ENCODE data around the gene EXO1.

EXO1 gene

GRCh38 chr1:241827264-241827663 lies 20.7 kb upstream of the EXO1 start:
- Histone ChIP-seq H3K36me3 (ENCODE audit: low read length) (no peaks in the 10 kb centered on the region), H2AFZ (ENCODE audit: low read depth, low read length, severe bottlenecking) (no peak overlapping the region), H4K20me1 (ENCODE audit: low read depth, low read length) (no peaks in the 10 kb centered on the region), H3K27me3 (ENCODE audit: low read length) (no peaks in the 10 kb centered on the region), H3F3A (ENCODE audit: insufficient read depth) (no peaks in the 10 kb centered on the region), H3K9ac (ENCODE audit: low read length) (no peak overlapping the region), H3K27ac (ENCODE audit: low read depth, low read length) (no peak overlapping the region), H3K79me2 (ENCODE audit: insufficient read depth, low read length) (no peaks in the 10 kb centered on the region), H3K9me2 (replicated peaks; ENCODE audit: insufficient read depth, low read length) (no peaks in the 10 kb centered on the region), H3K4me2 (ENCODE audit: low read depth, low read length, poor library complexity, severe bottlenecking) (no peak overlapping the region), H3K9me3 (ENCODE audit: insufficient read depth, low read length) (no peaks in the 10 kb centered on the region), H3K4me3 (ENCODE audit: insufficient read depth, low read length, poor library complexity, severe bottlenecking) (no peak overlapping the region)
- TF ChIP-seq CTCF (IDR thresholded peaks at IDR 0.05; ENCODE audit: insufficient read depth, low read length, poor library complexity, severe bottlenecking): no peak
- no peak for TF ChIP-seq EZH2phosphoT487 (conservative IDR thresholded peaks at IDR 0.05; ENCODE audit: low read length)

DNA sequence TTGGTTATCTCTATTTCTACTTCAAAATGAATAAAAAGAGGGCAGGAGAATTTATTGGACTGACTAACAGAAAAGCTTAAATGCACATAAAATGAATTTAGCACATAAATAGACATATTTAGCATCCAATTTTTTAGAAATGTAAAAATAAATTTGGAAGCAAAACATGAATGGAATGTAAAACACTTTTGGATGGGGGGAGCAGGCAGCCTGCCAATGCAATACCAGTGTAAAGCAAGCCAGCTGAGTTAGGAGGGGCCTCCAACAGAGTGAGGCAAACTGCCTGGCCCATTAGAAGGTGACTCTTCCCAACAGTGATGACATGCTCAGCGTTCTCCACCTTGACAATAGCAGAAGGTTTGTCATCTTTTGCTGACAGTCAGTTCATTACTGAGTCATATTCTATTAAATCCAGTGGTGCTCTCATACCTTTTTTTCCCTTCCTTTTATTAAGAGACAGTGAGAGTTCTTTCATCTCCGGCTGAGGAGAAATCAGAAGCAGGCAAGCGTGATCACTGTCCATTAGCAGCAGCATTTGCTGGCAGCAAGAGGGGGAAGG lies 19.5 kb upstream of the EXO1 start:
- no peaks in the 10 kb centered on the region for H3K36me3 ChIP-seq (ENCODE audit: low read length)
- no peaks in the 10 kb centered on the region for H3F3A ChIP-seq (ENCODE audit: insufficient read depth)
- TF ChIP-seq CTCF (IDR thresholded peaks at IDR 0.05; ENCODE audit: insufficient read depth, low read length, poor library complexity, severe bottlenecking) (no peak), EZH2phosphoT487 (conservative IDR thresholded peaks at IDR 0.05; ENCODE audit: low read length) (no peak)
- no peaks in the 10 kb centered on the region for H3K9me3 ChIP-seq (ENCODE audit: insufficient read depth, low read length)
- H3K4me2 ChIP-seq (ENCODE audit: low read depth, low read length, poor library complexity, severe bottlenecking): no peak overlapping the region
- H3K27me3 ChIP-seq (ENCODE audit: low read length): no peaks in the 10 kb centered on the region
- no peaks in the 10 kb centered on the region for H3K9me2 ChIP-seq (replicated peaks; ENCODE audit: insufficient read depth, low read length)
- H2AFZ ChIP-seq (ENCODE audit: low read depth, low read length, severe bottlenecking): no peak overlapping the region
- no peaks in the 10 kb centered on the region for H3K79me2 ChIP-seq (ENCODE audit: insufficient read depth, low read length)
- H4K20me1 ChIP-seq (ENCODE audit: low read depth, low read length): no peaks in the 10 kb centered on the region
- no peak overlapping the region for H3K27ac ChIP-seq (ENCODE audit: low read depth, low read length)
- H3K9ac ChIP-seq (ENCODE audit: low read length): no peak overlapping the region
- no peak overlapping the region for H3K4me3 ChIP-seq (ENCODE audit: insufficient read depth, low read length, poor library complexity, severe bottlenecking)

GRCh38 chr1:241829468-241829867 lies 18.5 kb upstream of the EXO1 start:
- Histone ChIP-seq H3K9me3 (ENCODE audit: insufficient read depth, low read length) (no peaks in the 10 kb centered on the region), H3K9ac (ENCODE audit: low read length) (no peak overlapping the region), H2AFZ (ENCODE audit: low read depth, low read length, severe bottlenecking) (no peak overlapping the region), H3K79me2 (ENCODE audit: insufficient read depth, low read length) (no peaks in the 10 kb centered on the region), H3K9me2 (replicated peaks; ENCODE audit: insufficient read depth, low read length) (no peaks in the 10 kb centered on the region), H3K4me3 (ENCODE audit: insufficient read depth, low read length, poor library complexity, severe bottlenecking) (no peak overlapping the region), H4K20me1 (ENCODE audit: low read depth, low read length) (no peaks in the 10 kb centered on the region), H3F3A (ENCODE audit: insufficient read depth) (no peaks in the 10 kb centered on the region), H3K27ac (ENCODE audit: low read depth, low read length) (no peak overlapping the region), H3K4me2 (ENCODE audit: low read depth, low read length, poor library complexity, severe bottlenecking) (no peak overlapping the region), H3K36me3 (ENCODE audit: low read length) (no peaks in the 10 kb centered on the region), H3K27me3 (ENCODE audit: low read length) (no peaks in the 10 kb centered on the region)
- TF ChIP-seq EZH2phosphoT487 (conservative IDR thresholded peaks at IDR 0.05; ENCODE audit: low read length): no peak
- TF ChIP-seq CTCF (IDR thresholded peaks at IDR 0.05; ENCODE audit: insufficient read depth, low read length, poor library complexity, severe bottlenecking): no peak

Data from SU-DHL-6 (cell line).